Measurements from ENCODE around the gene CNFN.

DNA sequence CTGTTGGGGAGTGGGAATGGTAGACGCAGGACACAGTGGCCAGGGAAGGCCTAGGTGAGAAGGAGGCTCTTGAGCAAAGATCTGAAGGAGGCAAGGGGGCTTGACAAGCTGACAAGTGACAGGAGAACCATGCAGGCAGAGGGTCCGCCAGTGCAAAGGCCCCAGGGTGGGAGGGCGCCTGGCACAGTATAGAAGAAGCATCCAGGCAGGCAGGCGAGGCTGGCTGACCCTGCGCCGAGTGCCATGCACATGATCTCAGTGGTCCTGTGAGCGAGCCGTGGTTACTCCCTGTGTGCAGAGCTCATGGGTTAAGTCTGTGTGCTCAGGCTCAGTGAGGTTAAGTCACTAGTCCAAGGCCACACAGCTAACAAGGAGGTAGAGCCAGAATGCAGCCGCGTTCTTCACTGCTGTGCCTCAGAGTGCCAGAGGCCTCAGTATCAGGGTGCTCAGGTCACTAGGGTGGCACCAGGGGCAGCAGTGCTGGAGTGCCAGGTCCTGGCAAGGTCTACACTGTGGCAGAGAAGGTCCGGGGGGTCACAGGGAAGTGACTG is 15.2 kb downstream of the CNFN start:
- TF ChIP-seq CTCF (IDR thresholded peaks at IDR 0.05; ENCODE audit: borderline replicate concordance, extremely low read depth, low read length, poor library complexity, severe bottlenecking) (no peak), EZH2 (IDR thresholded peaks at IDR 0.05; ENCODE audit: borderline replicate concordance, low read depth, low read length, severe bottlenecking) (no peak)

Data from DND-41 (cell line).